ENCODE data around the gene ZNF835. TPM values are rescaled to one million over a fixed set of nuclear protein-coding genes. Genes with fewer than 3 reads are reported as not detected.

ZNF835 gene
- total and polyA plus RNA-seq, 10 of the 15 experiments (the other 5 are each of a cell fraction or from before 2014, with no cell fraction given): not detected

DNA sequence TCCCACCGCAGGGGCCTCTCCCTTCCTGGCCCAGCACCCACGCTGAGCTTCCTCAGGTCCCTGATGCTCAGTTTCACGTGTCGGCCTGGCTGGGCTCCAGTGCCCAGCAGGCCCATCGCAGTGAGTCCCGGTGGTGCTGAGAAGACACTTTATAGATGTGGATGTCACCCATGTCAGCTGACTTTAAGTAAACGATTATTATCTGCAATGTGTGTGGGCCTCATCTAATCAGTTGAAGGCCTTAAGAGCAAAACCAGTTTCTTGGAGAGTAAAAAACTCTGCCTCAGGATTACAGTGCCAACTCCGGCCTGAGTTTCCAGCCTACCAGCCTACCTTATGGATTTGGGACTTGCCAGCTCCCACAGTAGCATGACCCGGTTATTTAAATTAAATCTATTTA is 45.8 kb downstream of the ZNF835 start:
- ChIA-PET SMC1A (ENCODE audit: uncharacterized antibody, unreplicated experiment) (no interaction called here), RAD21 (ENCODE audit: unreplicated experiment) (no interaction called here)

More for the DNA sequence above, 45.8 kb downstream of the ZNF835 start:
- TF ChIP-seq, protein P1, sequence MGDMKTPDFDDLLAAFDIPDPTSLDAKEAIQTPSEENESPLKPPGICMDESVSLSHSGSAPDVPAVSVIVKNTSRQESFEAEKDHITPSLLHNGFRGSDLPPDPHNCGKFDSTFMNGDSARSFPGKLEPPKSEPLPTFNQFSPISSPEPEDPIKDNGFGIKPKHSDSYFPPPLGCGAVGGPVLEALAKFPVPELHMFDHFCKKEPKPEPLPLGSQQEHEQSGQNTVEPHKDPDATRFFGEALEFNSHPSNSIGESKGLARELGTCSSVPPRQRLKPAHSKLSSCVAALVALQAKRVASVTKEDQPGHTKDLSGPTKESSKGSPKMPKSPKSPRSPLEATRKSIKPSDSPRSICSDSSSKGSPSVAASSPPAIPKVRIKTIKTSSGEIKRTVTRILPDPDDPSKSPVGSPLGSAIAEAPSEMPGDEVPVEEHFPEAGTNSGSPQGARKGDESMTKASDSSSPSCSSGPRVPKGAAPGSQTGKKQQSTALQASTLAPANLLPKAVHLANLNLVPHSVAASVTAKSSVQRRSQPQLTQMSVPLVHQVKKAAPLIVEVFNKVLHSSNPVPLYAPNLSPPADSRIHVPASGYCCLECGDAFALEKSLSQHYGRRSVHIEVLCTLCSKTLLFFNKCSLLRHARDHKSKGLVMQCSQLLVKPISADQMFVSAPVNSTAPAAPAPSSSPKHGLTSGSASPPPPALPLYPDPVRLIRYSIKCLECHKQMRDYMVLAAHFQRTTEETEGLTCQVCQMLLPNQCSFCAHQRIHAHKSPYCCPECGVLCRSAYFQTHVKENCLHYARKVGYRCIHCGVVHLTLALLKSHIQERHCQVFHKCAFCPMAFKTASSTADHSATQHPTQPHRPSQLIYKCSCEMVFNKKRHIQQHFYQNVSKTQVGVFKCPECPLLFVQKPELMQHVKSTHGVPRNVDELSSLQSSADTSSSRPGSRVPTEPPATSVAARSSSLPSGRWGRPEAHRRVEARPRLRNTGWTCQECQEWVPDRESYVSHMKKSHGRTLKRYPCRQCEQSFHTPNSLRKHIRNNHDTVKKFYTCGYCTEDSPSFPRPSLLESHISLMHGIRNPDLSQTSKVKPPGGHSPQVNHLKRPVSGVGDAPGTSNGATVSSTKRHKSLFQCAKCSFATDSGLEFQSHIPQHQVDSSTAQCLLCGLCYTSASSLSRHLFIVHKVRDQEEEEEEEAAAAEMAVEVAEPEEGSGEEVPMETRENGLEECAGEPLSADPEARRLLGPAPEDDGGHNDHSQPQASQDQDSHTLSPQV (IDR thresholded peaks at IDR 0.05): no peak
- 84% methylated on average over 9 of the region's 9 CpGs for WGBS (ENCODE audit: insufficient coverage, insufficient replicate concordance, low lambda C conversion rate, missing lambda C conversion rate)
- Histone ChIP-seq H3K27me3 (replicated peaks in 1 of 2; ENCODE audit: control insufficient read depth in 2 of 2, insufficient read depth in 2 of 2, low read length in 1 of 2) (no peaks in the 10 kb centered on the region), H3K4me3 (no peak overlapping the region), H3K4me1 (ENCODE audit: control insufficient read depth, insufficient read depth, low read length) (no peaks in the 10 kb centered on the region), H3K4me2 (ENCODE audit: control insufficient read depth, insufficient read depth) (no peak overlapping the region), H3K79me2 (ENCODE audit: control insufficient read depth, insufficient read depth, low read length) (no peaks in the 10 kb centered on the region), H3K27ac (ENCODE audit: control insufficient read depth, insufficient read depth) (no peak overlapping the region), H3K9ac (ENCODE audit: control insufficient read depth, insufficient read depth, low read length) (no peak overlapping the region), H2AFZ (ENCODE audit: control insufficient read depth, low read depth, low read length) (no peak overlapping the region), H4K20me1 (ENCODE audit: control insufficient read depth, insufficient read depth) (no peaks in the 10 kb centered on the region), H3K36me3 (ENCODE audit: control insufficient read depth in 2 of 2, insufficient read depth in 2 of 2, low read length in 1 of 2) (no peaks in the 10 kb centered on the region; a peak in 1 of 4 replicates), H3K9me3 (replicated peaks; ENCODE audit: control insufficient read depth, insufficient read depth, low read length) (peaks cover 5% of the 10 kb centered on the region; the same call in 1 of the 3 replicates)
- ChIA-PET CTCF (no interaction called here), POLR2A (no interaction called here)
- FAIRE-seq (no peak), ATAC-seq (no peak), DNase-seq (ENCODE audit: low read depth, low spot score) (no peak)
- intact Hi-C loops (cut with micrococcal nuclease; ENCODE audit: unreplicated experiment) (no loop called here), in situ Hi-C loops (cut with MboI) (no loop called here)
- no TSS peak for BruUV-seq (replicated peaks)

Measured in GM12878 (cell line).